ENCODE data around the gene TMEM253.

TMEM253 gene

DNA sequence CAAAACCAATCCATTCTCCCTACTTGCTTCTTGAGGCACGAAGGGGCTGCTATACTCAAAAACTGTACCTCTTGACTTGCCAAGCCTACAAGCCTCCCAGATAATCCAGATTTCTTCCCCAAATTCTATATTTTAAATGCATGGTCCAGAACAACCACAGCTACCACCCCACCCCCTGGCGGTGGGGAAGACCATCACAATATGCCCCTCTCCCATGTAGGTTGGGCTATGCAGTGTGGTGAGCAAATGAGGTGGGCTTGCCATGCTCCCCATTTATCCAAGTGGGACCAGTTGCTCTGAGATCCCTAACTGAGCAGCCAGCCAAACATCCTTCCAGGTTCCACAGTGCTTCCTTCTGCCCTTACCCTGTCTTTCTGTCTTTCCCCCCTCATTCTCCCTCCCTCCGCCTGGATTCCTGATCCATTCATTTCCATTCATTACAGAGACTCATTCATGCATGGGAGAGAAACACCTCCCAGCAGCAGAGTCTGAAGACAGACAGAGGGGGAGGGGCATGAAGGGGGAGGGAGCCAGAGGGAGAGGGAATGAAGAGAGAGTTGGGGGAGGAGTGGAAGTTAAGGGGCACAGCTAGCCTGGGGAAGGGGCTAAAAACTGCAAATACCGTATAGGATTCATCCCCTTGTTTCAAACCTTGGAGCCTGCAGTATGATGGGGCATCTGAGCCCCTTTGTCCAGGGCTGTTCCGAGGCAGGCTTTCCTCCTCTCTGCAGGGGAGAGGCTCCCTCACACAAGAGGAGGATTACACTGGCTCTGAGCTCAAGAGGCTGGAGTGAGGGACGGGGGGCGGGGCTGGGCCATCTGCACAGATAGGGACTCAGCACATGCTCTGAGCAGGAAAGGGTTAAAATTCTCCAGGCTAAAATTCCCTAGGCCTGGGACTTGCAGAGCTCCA, 6.8 kb upstream of the TMEM253 start:
- Histone ChIP-seq H3K27ac (no peak overlapping the region), H3K4me3 (ENCODE audit: low read depth, low read length) (no peak overlapping the region), H3K36me3 (replicated peaks) (peaks cover 2% of the 10 kb centered on the region), H3K27me3 (replicated peaks) (no peaks in the 10 kb centered on the region)
- TF ChIP-seq, protein P1, sequence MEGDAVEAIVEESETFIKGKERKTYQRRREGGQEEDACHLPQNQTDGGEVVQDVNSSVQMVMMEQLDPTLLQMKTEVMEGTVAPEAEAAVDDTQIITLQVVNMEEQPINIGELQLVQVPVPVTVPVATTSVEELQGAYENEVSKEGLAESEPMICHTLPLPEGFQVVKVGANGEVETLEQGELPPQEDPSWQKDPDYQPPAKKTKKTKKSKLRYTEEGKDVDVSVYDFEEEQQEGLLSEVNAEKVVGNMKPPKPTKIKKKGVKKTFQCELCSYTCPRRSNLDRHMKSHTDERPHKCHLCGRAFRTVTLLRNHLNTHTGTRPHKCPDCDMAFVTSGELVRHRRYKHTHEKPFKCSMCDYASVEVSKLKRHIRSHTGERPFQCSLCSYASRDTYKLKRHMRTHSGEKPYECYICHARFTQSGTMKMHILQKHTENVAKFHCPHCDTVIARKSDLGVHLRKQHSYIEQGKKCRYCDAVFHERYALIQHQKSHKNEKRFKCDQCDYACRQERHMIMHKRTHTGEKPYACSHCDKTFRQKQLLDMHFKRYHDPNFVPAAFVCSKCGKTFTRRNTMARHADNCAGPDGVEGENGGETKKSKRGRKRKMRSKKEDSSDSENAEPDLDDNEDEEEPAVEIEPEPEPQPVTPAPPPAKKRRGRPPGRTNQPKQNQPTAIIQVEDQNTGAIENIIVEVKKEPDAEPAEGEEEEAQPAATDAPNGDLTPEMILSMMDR (IDR thresholded peaks at IDR 0.05; ENCODE audit: low read depth, low read length, missing control alignments): peak; percentile 67
- DNase-seq: no peak
- in situ Hi-C loops (cut with HindIII; ENCODE audit: low pct_ligation_motif_present, low sequenced_read_pairs): no loop called here

DNA sequence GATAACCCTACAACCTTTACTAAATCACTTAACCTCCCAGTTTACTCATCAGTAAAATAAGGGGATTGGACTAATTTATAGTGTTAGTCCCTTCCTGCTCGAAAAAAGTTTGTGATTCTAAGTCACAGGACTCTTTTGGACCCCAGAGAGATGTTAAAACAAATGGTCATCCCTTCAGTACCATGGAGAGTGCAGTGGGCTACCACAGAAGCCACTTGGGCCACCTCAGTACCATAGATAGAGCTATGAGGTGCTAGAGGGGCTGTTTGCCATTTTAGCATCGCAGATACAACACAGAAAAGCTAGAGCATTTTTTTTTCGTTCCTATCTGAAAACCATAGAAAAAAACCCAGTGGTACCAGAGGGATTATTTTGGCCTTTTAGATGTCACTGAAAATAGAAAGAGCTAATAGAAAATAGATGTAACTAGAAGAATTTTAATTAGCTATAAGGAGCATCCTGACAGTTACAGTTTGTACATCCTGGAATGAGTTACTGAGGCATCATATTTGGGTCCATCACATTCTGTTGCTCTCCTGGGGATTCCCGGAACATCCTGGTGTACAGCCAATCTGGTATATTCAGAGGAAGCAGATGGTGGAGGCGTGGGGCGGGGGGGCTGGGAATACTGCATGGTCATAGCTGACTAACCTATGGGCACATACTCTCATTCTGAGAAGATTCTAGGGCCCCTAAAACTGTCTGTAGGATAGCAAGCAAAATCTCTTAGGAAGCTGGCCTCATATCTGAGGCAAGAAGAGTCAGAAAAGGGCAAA, 5.2 kb upstream of the TMEM253 start:
- no peaks in the 10 kb centered on the region for H3K27me3 ChIP-seq (replicated peaks)
- no peak for DNase-seq
- H3K4me3 ChIP-seq (ENCODE audit: low read depth, low read length): no peak overlapping the region
- no peaks in the 10 kb centered on the region for H3K36me3 ChIP-seq (replicated peaks)
- TF ChIP-seq, protein P1 (IDR thresholded peaks at IDR 0.05; ENCODE audit: low read depth, low read length, missing control alignments): no peak
- no peak overlapping the region for H3K27ac ChIP-seq
- in situ Hi-C loops (cut with HindIII; ENCODE audit: low pct_ligation_motif_present, low sequenced_read_pairs): no loop called here

DNA sequence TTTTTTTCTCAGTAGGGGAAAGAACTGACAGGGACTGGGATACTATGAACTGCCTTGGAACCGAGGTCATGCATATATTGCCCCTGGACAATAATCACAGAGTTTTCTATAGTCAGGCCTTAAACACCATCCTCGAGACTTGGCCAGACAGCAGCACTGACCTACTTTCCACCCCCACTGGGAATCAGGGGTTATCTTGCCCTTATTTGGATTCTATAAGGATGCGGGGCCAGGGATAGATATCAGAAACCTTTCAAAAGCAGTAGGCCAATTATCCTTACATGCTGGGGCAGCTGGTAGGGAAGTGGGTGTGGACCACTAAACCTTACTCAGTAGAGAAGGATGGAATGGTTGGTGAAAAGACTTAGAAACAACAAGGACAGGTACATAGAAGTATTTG, 4.4 kb upstream of the TMEM253 start:
- Histone ChIP-seq H3K27me3 (replicated peaks) (no peaks in the 10 kb centered on the region), H3K36me3 (replicated peaks) (no peaks in the 10 kb centered on the region), H3K27ac (no peak overlapping the region), H3K4me3 (ENCODE audit: low read depth, low read length) (no peak overlapping the region)
- TF ChIP-seq, protein P1 (IDR thresholded peaks at IDR 0.05; ENCODE audit: low read depth, low read length, missing control alignments): no peak
- DNase-seq: no peak
- in situ Hi-C loops (cut with HindIII; ENCODE audit: low pct_ligation_motif_present, low sequenced_read_pairs): no loop called here

DNA sequence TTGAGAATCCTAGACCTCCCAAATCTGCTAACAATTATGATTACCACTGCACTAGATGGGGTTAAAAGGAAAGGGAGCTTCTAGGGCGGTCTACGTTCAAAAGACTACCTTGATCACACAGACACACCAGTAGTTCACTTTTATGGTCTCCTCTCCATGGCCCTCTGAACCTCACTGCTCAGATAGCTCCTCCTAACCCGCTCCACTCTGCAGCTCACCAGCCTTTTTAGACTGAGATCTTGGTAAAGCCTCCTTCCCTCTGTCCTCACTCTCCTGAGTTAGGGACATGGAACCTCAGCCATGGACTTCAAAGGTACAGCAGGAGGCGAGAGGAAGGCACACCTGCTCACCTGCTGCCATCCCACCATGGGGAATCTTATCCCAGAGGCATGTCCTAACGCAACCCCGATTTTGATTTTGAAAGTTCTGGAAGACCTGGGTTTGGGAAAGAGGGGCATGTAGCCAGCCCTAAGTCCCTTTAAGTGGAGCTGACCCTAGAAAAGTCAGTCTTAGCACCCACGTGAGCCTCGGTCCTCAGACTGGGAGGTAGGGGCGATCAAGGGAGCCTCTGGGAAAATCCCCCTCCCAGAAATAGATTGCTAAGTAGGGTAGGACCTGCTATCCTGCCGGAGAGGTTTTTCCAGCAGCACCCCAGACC, 3.8 kb upstream of the TMEM253 start:
- no peaks in the 10 kb centered on the region for H3K27me3 ChIP-seq (replicated peaks)
- H3K36me3 ChIP-seq (replicated peaks): no peaks in the 10 kb centered on the region
- in situ Hi-C loops (cut with HindIII; ENCODE audit: low pct_ligation_motif_present, low sequenced_read_pairs): no loop called here
- no peak overlapping the region for H3K27ac ChIP-seq
- H3K4me3 ChIP-seq (ENCODE audit: low read depth, low read length): no peak overlapping the region
- DNase-seq: no peak
- TF ChIP-seq, protein P1 (IDR thresholded peaks at IDR 0.05; ENCODE audit: low read depth, low read length, missing control alignments): no peak

DNA sequence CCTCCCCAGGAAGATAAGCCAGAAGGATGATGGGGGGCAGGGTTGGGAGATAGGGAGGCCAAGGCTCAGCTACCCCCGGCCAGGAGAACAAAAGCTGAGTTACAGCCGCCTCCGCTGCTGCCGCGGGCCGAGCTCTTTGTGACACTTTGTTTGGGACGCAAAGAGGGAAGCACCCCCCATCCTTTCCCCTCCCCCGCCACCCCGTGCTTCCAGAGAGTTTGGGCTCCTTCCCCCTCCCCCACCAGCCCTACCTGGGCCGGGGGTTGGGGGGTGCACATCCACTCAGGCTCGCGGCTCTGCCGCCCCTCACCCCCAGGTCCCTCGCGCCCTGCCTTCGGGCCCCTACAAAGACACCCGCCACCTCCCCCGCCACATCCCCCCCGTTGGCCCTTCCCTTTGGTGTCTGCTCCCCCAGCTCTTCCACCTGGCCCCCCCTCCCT, 3.2 kb upstream of the TMEM253 start:
- no peak overlapping the region for H3K4me3 ChIP-seq (ENCODE audit: low read depth, low read length)
- H3K27ac ChIP-seq: no peak overlapping the region
- TF ChIP-seq, protein P1 (IDR thresholded peaks at IDR 0.05; ENCODE audit: low read depth, low read length, missing control alignments): no peak
- DNase-seq: no peak
- no peaks in the 10 kb centered on the region for H3K27me3 ChIP-seq (replicated peaks)
- in situ Hi-C loops (cut with HindIII; ENCODE audit: low pct_ligation_motif_present, low sequenced_read_pairs): no loop called here
- no peaks in the 10 kb centered on the region for H3K36me3 ChIP-seq (replicated peaks)
